Activated naive CD4-positive, alpha-beta T cell treated with anti-CD3 and anti-CD28 coated beads, Interleukin-2, amount 50 U/mL, for 24 hours (primary cell): ENCODE measurements around the gene NCOR2.

ENCODE experiments used
- H3K27ac Mint-ChIP-seq: one replicate; pipeline ENCODE4 v1.8.0; 2021; ENCODE audit warnings: mild to moderate bottlenecking, mixed read lengths
- H3K27me3 Mint-ChIP-seq: one replicate; pipeline ENCODE4 v1.8.0; 2021; ENCODE audit warnings: mixed read lengths
- H3K36me3 Mint-ChIP-seq: one replicate; pipeline ENCODE4 v1.8.0; 2021; ENCODE audit warnings: mixed read lengths
- H3K4me1 Mint-ChIP-seq: one replicate; pipeline ENCODE4 v1.8.0; 2021; ENCODE audit warnings: mixed read lengths
- H3K4me3 Mint-ChIP-seq: one replicate; pipeline ENCODE4 v1.8.0; 2021; ENCODE audit warnings: mild to moderate bottlenecking, mixed read lengths
- H3K9me3 Mint-ChIP-seq: one replicate; pipeline ENCODE4 v1.8.0; 2021; ENCODE audit warnings: mixed read lengths

NCOR2 gene

GRCh38 chr12:124533456-124533855 lies 34.0 kb downstream of the NCOR2 start:
- H3K27ac Mint-ChIP-seq = no peak overlapping the region
- no peaks in the 10 kb centered on the region for H3K9me3 Mint-ChIP-seq
- H3K4me1 Mint-ChIP-seq = peaks cover 17% of the 10 kb centered on the region
- no peak overlapping the region for H3K4me3 Mint-ChIP-seq
- no peaks in the 10 kb centered on the region for H3K36me3 Mint-ChIP-seq
- no peaks in the 10 kb centered on the region for H3K27me3 Mint-ChIP-seq

- H3K4me1 Mint-ChIP-seq = peaks cover 14% of the 10 kb centered on the region
- H3K4me3 Mint-ChIP-seq = no peak overlapping the region
- no peak overlapping the region for H3K27ac Mint-ChIP-seq
- no peaks in the 10 kb centered on the region for H3K9me3 Mint-ChIP-seq
- H3K36me3 Mint-ChIP-seq = no peaks in the 10 kb centered on the region
- no peaks in the 10 kb centered on the region for H3K27me3 Mint-ChIP-seq
These were observed 34.4 kb downstream of the NCOR2 start for GRCh38 chr12:124532967-124533366.

- H3K4me1 Mint-ChIP-seq = peaks cover 14% of the 10 kb centered on the region
- no peak overlapping the region for H3K4me3 Mint-ChIP-seq
- no peaks in the 10 kb centered on the region for H3K36me3 Mint-ChIP-seq
- H3K27me3 Mint-ChIP-seq = no peaks in the 10 kb centered on the region
- no peaks in the 10 kb centered on the region for H3K9me3 Mint-ChIP-seq
- no peak overlapping the region for H3K27ac Mint-ChIP-seq
These were observed 35.1 kb downstream of the NCOR2 start for GRCh38 chr12:124532331-124532750.

GRCh38 chr12:124531906-124532305 lies 35.5 kb downstream of the NCOR2 start:
- Mint-ChIP-seq H3K4me1 (peaks cover 15% of the 10 kb centered on the region), H3K27me3 (no peaks in the 10 kb centered on the region), H3K27ac (no peak overlapping the region), H3K36me3 (no peaks in the 10 kb centered on the region), H3K9me3 (no peaks in the 10 kb centered on the region), H3K4me3 (no peak overlapping the region)

GRCh38 chr12:124531281-124531745 lies 36.1 kb downstream of the NCOR2 start:
- no peaks in the 10 kb centered on the region for H3K27me3 Mint-ChIP-seq
- no peaks in the 10 kb centered on the region for H3K9me3 Mint-ChIP-seq
- no peak overlapping the region for H3K27ac Mint-ChIP-seq
- no peaks in the 10 kb centered on the region for H3K36me3 Mint-ChIP-seq
- H3K4me3 Mint-ChIP-seq = no peak overlapping the region
- peaks cover 14% of the 10 kb centered on the region for H3K4me1 Mint-ChIP-seq

- H3K9me3 Mint-ChIP-seq = no peaks in the 10 kb centered on the region
- peaks cover 9% of the 10 kb centered on the region for H3K4me1 Mint-ChIP-seq
- no peaks in the 10 kb centered on the region for H3K36me3 Mint-ChIP-seq
- no peaks in the 10 kb centered on the region for H3K27me3 Mint-ChIP-seq
- H3K4me3 Mint-ChIP-seq = no peak overlapping the region
- H3K27ac Mint-ChIP-seq = no peak overlapping the region
These were observed 36.7 kb downstream of the NCOR2 start for GRCh38 chr12:124530637-124531263.

GRCh38 chr12:124529565-124530276 lies 37.7 kb downstream of the NCOR2 start:
- no peak overlapping the region for H3K4me3 Mint-ChIP-seq
- no peaks in the 10 kb centered on the region for H3K36me3 Mint-ChIP-seq
- no peaks in the 10 kb centered on the region for H3K27me3 Mint-ChIP-seq
- H3K9me3 Mint-ChIP-seq = no peaks in the 10 kb centered on the region
- peaks cover 15% of the 10 kb centered on the region for H3K4me1 Mint-ChIP-seq
- H3K27ac Mint-ChIP-seq = no peak overlapping the region

GRCh38 chr12:124527861-124528561 lies 39.4 kb downstream of the NCOR2 start:
- no peaks in the 10 kb centered on the region for H3K9me3 Mint-ChIP-seq
- no peak overlapping the region for H3K27ac Mint-ChIP-seq
- H3K36me3 Mint-ChIP-seq = no peaks in the 10 kb centered on the region
- H3K4me1 Mint-ChIP-seq = peaks cover 20% of the 10 kb centered on the region
- H3K27me3 Mint-ChIP-seq = no peaks in the 10 kb centered on the region
- H3K4me3 Mint-ChIP-seq = no peak overlapping the region

- no peaks in the 10 kb centered on the region for H3K27me3 Mint-ChIP-seq
- H3K4me3 Mint-ChIP-seq = no peak overlapping the region
- no peaks in the 10 kb centered on the region for H3K9me3 Mint-ChIP-seq
- peaks cover 32% of the 10 kb centered on the region for H3K4me1 Mint-ChIP-seq
- H3K27ac Mint-ChIP-seq = no peak overlapping the region
- no peaks in the 10 kb centered on the region for H3K36me3 Mint-ChIP-seq
These were observed 41.3 kb downstream of the NCOR2 start for GRCh38 chr12:124525927-124526692.

- H3K27me3 Mint-ChIP-seq = no peaks in the 10 kb centered on the region
- H3K4me1 Mint-ChIP-seq = peaks cover 34% of the 10 kb centered on the region
- no peak overlapping the region for H3K27ac Mint-ChIP-seq
- no peaks in the 10 kb centered on the region for H3K36me3 Mint-ChIP-seq
- no peak overlapping the region for H3K4me3 Mint-ChIP-seq
- H3K9me3 Mint-ChIP-seq = no peaks in the 10 kb centered on the region
These were observed 42.0 kb downstream of the NCOR2 start for GRCh38 chr12:124525455-124525854.

GRCh38 chr12:124524231-124524925 lies 43.0 kb downstream of the NCOR2 start:
- H3K27me3 Mint-ChIP-seq = no peaks in the 10 kb centered on the region
- H3K27ac Mint-ChIP-seq = no peak overlapping the region

GRCh38 chr12:124523071-124523470 lies 44.3 kb downstream of the NCOR2 start:
- Mint-ChIP-seq H3K9me3 (no peaks in the 10 kb centered on the region), H3K4me1 (peaks cover 46% of the 10 kb centered on the region), H3K36me3 (no peaks in the 10 kb centered on the region), H3K27me3 (no peaks in the 10 kb centered on the region), H3K27ac (no peak overlapping the region), H3K4me3 (no peak overlapping the region)

More at GRCh38 chr12:124524231-124524925, 43.0 kb downstream of the NCOR2 start:
- no peak overlapping the region for H3K4me3 Mint-ChIP-seq
- H3K4me1 Mint-ChIP-seq = peaks cover 39% of the 10 kb centered on the region
- no peaks in the 10 kb centered on the region for H3K9me3 Mint-ChIP-seq
- no peaks in the 10 kb centered on the region for H3K36me3 Mint-ChIP-seq

- H3K9me3 Mint-ChIP-seq = no peaks in the 10 kb centered on the region
- no peaks in the 10 kb centered on the region for H3K36me3 Mint-ChIP-seq
- peaks cover 43% of the 10 kb centered on the region for H3K4me1 Mint-ChIP-seq
- H3K27ac Mint-ChIP-seq = no peak overlapping the region
- H3K4me3 Mint-ChIP-seq = no peak overlapping the region
- no peaks in the 10 kb centered on the region for H3K27me3 Mint-ChIP-seq
These were observed 46.5 kb downstream of the NCOR2 start for GRCh38 chr12:124520907-124521306.

- H3K27ac Mint-ChIP-seq = no peak overlapping the region
- no peaks in the 10 kb centered on the region for H3K9me3 Mint-ChIP-seq
- H3K4me1 Mint-ChIP-seq = peaks cover 42% of the 10 kb centered on the region
- no peaks in the 10 kb centered on the region for H3K36me3 Mint-ChIP-seq
- H3K27me3 Mint-ChIP-seq = no peaks in the 10 kb centered on the region
- H3K4me3 Mint-ChIP-seq = no peak overlapping the region
These were observed 47.1 kb downstream of the NCOR2 start for GRCh38 chr12:124520265-124520701.

GRCh38 chr12:124519746-124520145 lies 47.7 kb downstream of the NCOR2 start:
- H3K9me3 Mint-ChIP-seq = no peaks in the 10 kb centered on the region
- no peak overlapping the region for H3K4me3 Mint-ChIP-seq
- no peaks in the 10 kb centered on the region for H3K36me3 Mint-ChIP-seq
- no peak overlapping the region for H3K27ac Mint-ChIP-seq
- peaks cover 37% of the 10 kb centered on the region for H3K4me1 Mint-ChIP-seq
- no peaks in the 10 kb centered on the region for H3K27me3 Mint-ChIP-seq
